IPS-NIHi7 (cell line): ENCODE measurements around the gene OPHN1.
A peak's percentile ranks its signal among the peaks of the same experiment; 100 is the strongest.
"Not testable (repeated sequence)": the region's sequence is repeated elsewhere in the genome, so short reads cannot be mapped to it uniquely, and the experiment has no call there.

Experiments used
- DNase-seq: peaks from one replicate; pipeline ENCODE4 v3.0.0; 2012; ENCODE audit warnings: mixed read lengths; ENCODE audit errors: extremely low spot score

Gene OPHN1

GRCh38 chrX:68072041-68072440 lies 361.3 kb downstream of the OPHN1 start:
- no peak for DNase-seq

GRCh38 chrX:68070119-68070518 lies 363.2 kb downstream of the OPHN1 start:
- DNase-seq = not testable (repeated sequence)

GRCh38 chrX:68061206-68061535 lies 372.1 kb downstream of the OPHN1 start:
- DNase-seq = no peak

- no peak for DNase-seq
These were observed 372.6 kb downstream of the OPHN1 start for GRCh38 chrX:68060506-68061205.

GRCh38 chrX:68059469-68059868 lies 373.8 kb downstream of the OPHN1 start:
- no peak for DNase-seq

DNA sequence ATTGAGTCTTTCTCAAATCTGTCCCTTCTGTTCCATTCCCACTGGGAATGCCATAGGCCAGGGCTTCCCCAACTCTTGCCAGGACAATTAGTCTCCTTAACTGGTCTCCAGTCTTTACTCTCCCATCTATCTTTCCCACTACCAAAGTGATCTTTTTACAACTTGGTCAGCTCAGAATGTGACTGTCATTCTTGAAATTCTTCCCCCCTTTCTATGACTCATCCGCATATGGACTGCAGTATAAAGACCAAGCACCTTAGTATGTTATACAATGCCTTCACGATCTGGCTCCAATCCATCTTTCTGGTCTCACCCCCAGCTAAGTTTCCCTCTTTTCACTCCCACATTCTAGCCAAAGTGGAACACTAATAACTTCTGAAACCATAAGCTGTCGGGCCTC lies 383.8 kb downstream of the OPHN1 start:
- no peak for DNase-seq

DNA sequence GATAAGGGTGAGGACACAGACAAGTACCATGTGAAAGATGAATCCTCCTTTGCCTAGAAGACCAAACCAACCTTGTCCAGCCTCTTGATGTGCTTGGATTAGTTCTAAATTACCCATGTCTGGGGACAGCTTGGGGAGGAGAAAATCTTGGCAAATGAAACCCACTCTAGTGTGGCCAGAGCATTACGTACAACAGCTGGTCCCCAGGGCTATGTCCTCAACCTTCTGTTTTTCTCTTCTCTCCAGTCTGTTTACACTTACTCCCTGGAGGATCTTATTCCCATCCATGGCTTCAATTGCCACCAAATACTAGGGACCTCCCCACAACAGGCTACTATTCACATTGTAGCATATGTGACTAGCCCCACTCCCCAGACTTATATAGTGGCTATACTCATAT lies 384.5 kb downstream of the OPHN1 start:
- DNase-seq = no peak

GRCh38 chrX:68045008-68045577 lies 388.2 kb downstream of the OPHN1 start:
- no peak for DNase-seq

GRCh38 chrX:68043713-68044438 lies 389.4 kb downstream of the OPHN1 start:
- DNase-seq = no peak

DNA sequence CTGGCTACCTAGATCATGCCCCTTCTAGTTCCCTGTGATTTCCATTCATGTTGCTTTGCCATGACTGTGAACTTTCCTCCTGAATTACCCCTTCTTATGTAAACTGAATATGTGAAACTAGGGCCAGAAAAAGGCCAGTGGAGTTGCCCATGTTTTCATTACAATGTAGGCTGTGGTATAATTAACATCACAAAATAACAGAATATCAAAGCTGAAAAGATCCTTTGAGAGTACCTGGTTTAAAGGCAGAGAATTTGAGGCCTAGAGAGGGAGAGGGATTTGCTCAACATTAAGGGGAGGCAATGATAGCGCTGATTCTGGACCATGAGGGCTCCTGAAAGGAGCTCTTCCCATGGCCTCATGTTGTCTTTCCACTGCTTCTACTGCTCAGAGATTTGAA lies 392.2 kb downstream of the OPHN1 start:
- no peak for DNase-seq

DNA sequence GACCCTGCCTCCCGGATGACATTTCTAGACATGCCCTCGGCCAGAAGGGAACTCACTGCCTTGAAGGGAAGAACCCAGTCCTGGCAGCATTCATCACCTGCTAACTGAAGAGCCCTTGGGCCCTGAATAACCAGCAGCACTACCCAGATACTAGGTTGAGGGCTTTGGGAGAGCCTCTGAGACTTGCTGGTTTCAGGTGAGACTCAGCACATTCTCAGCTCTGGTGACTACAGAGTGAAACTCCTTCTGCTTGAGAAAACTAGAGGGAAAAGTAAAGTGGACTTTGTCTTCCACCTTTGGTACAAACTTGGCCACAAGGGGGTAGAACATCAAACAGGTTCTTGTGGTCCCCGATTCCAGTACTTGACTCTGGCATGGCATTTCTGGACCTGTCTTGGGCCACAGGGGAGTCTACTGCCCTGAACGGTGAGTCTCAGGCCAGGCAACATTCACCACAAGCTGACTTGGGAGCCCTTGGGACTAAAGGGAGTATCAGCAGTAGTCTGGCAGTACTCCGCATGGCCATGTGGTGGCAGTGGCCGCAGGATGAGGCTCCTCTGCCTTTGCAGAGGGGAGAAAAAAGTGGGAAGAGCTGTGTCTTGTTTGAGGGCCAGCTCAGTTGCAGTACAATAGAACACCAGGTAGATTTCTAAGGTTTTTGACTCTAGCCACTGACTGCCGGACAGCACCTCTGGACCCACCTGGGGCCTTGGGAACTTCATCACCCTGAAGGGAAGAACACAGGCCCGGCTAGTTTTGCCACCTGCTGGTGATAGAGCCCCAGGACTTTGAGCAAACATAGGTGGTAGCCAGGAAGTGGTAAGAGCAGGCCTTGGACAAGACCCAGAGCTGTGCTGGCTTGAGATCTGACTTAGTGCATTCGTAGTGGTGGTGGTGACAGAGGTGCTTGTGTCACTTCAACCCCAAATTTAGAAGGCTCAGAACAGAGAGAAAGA lies 414.8 kb downstream of the OPHN1 start:
- peak; percentile 33 for DNase-seq

GRCh38 chrX:67998540-67998939 lies 434.8 kb downstream of the OPHN1 start:
- no peak for DNase-seq
